GM21360 (cell line): Measurements from ENCODE around the gene SH3BP1.
"Not testable (repeated sequence)": the region's sequence is repeated elsewhere in the genome, so short reads cannot be mapped to it uniquely, and the experiment has no call there.

Experiments used
- ATAC-seq: cut with Tn5 transposase; IDR thresholded peaks from one replicate; pipeline ENCODE4 v1.9.1; 2021; ENCODE audit warnings: mild to moderate bottlenecking, moderate library complexity; ENCODE audit not compliant: unreplicated experiment

The SH3BP1 gene

DNA sequence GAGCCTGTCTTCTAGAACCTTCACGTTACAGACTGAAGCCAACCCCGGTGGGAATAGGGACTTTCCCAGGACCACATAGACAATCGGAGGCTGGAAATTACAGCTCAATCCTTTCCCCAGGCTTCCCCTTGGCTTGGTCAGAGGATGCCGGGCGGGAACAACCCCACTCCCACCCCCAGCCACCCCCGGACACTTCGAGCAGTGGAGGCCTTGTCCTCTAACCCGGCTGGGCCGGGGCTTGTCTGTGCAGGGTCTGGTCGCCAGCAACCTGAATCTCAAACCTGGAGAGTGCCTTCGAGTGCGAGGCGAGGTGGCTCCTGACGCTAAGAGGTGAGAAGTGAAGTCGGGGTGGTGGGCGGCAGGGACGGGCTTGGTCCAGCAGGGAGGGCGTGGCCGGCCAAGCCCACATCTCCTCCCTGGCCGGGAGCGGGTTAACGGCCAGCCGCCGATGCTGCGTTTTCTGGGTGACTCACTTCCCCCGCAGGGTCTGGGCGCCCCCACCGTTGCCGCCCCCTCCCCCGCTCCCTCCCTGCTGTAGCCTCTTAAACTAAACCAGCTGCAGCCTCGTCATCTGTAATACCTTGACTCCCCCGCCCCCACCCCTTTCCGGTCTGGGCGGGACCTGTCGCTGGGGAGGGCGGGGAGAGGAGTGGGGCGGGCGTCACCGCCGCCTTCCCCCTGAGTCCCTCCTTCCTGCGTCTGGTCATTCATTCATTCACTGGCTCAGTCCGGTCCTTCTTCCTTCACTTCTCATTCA is 37.4 kb downstream of the SH3BP1 start:
- peak; percentile 42 for ATAC-seq

DNA sequence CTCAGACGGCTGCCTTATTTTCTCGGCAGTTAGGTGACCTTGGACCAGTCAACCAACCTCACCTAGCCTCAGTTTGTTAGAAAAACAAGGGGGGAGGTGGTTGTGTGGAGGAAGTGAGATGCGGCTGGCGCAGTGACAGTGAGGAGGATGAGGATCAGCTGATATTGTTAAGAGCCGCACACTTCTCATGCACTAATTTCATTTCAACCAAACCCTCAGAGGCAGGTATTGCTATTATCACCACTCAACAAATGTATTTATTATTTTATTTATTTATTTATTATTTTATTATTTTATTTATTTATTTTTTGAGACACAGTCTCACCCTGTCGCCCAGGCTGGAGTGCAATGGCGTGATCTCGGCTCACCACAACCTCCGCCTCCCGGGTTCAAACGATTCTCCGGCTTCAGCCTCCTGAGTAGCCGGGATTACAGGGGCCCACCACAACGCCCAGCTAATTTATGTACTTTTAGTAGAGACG is 38.1 kb downstream of the SH3BP1 start:
- peak; percentile 7 for ATAC-seq

DNA sequence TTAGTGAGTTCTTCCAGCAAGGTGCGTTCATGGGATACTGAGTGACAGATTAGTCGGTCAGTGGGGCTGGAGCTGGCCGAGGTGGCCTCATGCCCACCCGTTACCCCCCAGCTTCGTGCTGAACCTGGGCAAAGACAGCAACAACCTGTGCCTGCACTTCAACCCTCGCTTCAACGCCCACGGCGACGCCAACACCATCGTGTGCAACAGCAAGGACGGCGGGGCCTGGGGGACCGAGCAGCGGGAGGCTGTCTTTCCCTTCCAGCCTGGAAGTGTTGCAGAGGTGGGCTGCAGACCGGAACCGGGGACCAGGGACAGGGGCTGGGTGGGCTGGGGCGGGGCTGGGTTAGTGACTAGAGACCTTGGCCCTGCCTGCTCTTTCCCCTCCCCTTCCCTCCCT is 38.9 kb downstream of the SH3BP1 start:
- no peak for ATAC-seq

DNA sequence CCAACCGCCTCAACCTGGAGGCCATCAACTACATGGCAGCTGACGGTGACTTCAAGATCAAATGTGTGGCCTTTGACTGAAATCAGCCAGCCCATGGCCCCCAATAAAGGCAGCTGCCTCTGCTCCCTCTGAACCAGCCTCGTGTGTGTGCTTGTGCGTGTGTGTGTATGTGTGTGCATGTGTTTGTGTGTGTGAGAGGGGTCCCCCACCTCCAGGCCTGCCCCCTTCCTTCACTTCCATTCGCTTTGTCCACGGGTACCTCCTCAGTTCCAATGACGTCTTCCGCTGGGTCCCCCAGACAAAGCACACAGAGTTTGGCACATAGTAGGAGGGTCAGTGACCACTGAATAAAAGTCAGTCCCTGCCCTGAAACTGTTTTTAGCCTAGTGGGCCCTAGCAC is 40.2 kb downstream of the SH3BP1 start:
- no peak for ATAC-seq

DNA sequence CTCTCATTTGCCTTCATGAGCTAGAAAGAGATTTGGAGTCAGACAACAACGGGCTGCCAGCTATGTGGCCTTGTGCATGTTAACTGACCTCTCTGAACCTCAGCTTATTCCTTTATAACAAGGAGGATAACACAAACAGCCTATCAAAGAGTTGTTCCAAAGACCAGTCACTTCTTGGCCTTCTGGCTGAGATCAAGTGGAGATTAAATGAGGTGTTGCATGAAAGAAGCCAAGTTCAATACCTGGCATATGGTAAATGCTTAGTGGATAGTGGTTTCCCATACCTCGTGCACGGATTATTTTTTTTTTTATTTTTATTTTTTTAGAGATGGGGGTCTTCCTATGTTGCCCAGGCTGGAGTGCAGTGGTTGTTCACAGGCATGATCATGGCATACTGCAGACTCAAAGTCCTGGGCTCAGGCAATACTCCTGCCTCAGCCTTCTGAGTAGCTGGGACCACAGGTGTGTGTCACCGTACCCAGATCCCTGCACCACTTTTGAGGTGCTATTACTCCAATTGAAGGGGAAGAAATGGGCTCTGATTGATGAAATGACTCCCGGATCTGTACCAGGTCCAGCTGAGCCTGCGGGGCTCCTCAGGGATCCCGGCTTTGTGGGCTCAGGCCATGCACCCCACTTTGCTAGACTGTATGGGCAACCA is 40.9 kb downstream of the SH3BP1 start:
- no peak for ATAC-seq

DNA sequence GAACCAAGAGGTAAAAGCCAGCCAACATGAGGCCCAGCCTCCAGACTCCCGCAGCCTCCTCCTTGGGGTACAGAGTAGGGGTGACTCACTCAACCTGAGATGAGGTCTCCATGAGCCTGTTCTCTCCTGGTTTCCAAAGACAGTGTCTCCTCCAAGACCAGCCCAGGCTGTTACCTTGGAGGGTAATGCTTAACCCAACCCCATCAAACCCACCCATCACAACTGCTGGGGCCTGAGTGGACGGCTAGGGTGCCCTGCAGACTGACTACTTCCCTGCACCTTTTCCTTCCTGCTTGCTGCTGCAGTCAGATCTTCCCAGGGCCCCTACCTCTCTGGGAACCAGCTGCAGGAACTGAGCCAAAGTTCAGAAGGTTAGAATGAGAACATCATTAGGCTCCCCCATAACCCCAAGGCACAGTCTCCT is 41.5 kb downstream of the SH3BP1 start:
- no peak for ATAC-seq

DNA sequence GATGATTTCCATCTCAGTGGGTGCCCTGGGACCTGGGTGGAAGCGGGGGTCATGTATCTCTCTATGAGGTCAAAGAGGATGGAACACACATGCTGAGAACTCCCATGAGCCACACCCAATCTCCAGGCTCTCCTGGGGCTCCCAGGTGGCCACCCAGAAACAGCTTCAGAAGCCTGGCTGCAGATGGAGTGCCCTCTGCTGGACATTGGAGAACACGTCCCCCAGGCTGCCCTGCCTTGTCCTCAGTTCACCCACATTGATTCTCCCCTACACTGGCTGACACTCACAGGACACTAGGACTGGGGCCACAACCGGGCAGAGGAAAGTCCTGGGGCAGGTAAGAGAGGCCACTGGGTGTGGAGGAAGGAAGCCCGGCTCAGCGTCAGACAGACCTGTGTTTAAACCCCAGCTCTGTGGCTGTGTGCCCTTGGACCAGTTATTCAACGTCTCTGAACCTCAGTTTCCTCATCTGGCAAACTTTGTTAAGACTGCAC is 42.1 kb downstream of the SH3BP1 start:
- no peak for ATAC-seq

DNA sequence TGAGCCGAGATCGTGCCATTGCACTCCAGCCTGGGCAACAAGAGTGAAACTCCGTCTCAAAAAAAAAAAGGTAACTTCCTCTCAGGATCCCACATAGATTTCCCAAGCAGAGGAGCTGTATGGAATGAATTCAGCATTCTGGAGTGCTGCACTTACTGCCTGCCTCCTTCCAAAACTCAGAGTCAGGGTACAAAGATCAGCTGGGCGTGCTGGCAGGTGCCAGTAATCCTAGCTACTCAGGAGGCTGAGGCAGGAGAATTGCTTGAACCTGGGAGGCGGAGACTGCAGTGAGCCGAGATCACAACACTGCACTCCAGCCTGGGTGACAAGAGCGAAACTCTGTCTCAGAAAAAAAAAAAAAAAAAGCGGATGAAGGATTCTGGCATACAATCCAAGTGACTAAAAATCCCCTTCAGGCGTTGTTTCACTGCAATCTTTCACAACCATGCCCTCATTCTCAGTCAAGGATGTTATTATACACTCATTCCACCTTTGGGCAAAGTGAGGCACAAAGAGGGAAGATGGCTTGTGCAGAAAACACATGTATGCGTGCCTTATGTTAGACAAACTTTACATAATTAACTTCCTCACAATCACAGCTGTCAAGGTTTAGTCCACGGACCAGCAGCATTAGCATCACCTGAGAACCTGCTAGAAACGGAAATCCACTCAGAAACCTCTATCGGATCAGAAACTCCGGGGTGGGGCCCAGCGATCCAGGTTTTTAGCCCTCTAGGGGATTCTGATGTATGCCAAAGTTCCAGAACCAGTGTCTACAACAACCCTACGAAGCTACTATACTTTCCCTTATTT is 45.5 kb downstream of the SH3BP1 start:
- no peak for ATAC-seq

DNA sequence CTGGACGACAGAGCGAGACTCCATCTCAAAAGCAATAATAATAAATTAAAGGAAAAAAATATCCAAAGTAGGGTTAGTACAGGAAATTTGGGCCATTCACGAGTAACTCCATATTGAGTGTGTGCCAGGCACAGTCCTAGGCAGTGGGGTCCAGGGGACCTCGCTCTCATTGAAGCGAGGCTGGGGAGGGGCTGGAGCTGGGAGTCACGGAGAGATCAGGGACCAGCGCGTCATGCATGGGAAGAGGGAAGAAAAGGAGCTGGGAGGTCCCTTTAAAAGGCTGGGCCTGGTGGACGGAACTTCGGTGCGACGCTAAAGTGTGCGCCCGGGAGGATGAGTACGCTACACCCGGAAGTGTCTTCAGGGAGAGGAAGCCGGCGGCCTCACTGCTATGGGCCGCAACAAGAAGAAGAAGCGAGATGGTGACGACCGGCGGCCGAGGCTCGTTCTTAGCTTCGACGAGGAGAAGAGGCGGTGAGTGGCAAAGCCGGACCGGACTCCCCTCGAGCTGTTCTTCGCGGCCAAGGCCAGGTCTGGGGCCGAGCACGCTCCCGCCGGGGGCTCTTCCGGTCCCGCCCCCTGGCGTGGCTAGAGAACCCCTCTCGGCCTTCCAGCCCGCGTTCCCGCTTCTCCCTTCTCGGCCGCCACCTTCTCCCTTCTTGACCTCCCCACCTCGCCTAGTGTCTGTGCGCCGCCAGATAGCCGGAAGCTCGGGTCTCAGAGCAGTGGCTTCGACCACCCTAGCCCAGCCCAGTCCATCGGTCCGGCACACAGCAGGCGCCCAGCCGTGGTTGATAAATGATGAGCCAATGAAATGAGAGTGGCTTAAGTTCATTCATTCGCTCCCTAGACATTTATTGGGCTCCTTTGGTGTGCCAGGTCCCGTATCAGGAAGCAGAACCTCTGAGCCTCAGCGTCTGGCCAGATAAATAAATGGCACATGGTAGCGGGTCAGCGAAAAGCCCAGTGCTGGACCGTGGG is 46.8 kb downstream of the SH3BP1 start, which contains the start of gene NOL12:
Gene NOL12 (plus strand): TSS at position 342 of the 981 bp plus-strand sequence. CDS start 50 bp downstream, at position 392.
- peak; percentile 62 for ATAC-seq

DNA sequence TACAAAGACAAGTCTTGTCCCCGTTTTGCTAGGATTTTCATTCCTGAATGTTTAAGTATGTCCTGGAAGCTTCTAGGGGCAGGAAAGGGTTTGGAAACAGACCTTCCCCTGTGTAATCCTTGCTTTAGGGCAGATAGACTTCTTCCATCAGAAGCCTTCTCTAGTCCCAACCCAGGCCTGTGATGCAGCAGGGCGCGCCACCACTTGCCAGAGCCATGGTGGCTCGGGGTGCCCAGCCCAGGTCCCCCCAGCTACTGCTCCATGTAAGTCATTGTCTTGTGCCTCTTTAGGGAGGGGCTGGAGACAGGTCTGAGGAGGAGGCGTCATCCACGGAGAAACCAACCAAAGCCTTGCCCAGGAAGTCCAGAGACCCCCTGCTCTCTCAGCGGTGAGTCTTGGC is 50.9 kb downstream of the SH3BP1 start:
- no peak for ATAC-seq

DNA sequence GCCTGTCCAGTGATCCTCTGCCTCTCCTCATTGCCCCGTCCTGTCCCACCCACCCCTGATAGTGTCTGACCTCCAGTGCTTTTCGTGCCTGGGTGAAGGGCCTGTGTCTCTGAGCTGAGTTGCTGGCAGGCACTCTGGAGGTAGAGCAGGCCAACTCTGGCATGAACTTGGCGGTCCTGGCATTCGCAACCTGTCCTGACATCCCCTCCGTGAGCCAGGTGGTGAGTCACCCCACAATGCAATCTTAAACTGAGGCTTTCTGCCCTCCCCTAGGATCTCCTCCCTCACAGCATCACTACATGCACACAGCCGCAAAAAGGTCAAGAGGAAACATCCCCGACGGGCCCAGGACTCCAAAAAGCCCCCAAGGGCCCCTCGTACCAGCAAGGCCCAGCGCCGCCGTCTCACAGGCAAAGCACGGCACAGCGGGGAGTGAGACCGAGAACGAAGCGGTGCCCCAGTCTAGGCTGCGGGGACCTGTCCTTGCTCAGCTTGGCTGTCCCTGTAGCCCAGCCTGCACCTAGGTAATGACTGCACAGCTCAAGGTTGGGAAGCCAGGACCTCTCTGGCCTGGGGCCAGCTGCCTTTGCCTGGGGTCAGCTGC is 51.5 kb downstream of the SH3BP1 start:
- ATAC-seq: no peak

DNA sequence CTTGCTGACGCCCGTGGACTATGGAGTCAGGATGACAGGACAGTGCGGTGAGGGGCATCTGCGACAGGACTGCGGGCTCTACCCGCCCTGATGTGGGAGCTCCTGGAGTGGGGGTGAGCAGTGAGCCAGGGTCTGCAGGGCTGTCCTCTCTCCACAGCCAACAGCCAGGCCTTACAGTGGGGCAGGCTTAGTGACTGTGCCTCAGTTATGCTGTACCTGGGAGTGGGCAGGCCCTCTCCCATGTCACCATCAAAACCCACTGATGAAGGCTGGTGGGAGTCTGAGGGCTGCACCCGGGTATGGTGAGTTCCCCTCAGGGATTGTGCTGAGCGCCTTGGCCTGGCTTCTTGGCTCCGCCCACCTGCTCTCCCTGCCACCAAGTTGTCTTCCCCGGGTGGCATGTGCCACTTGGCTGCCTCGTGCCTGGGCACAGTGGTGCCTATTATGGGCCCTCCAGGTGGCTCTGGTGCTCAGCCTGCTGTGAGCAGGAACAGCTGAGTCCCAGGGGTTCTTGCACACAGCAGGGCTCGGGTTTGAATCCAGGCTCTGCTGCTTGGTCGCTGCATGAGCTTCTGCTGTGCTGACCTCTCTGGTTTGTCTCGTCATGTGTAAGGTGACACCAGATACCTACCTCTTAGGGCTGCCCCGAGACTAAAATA is 53.3 kb downstream of the SH3BP1 start:
- ATAC-seq: no peak

DNA sequence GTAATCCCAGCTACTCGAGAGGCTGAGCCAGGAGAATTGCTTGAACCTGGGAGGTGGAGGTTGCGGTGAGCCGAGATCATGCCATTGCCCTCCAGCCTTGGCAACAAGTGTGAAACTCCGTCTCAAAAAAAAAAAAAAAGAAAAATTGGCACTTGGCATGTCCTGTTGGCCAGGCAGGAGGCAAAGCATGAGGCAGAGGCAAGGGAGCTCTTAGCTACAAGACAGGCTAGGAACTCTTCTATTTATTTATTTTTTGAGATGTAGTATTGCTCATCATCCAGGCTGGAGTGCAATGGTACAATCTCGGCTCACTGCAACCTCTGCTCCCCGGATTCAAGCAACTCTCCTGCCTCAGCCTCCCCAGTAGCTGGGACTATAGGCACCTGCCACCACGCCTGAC is 54.7 kb downstream of the SH3BP1 start:
- not testable (repeated sequence) for ATAC-seq

DNA sequence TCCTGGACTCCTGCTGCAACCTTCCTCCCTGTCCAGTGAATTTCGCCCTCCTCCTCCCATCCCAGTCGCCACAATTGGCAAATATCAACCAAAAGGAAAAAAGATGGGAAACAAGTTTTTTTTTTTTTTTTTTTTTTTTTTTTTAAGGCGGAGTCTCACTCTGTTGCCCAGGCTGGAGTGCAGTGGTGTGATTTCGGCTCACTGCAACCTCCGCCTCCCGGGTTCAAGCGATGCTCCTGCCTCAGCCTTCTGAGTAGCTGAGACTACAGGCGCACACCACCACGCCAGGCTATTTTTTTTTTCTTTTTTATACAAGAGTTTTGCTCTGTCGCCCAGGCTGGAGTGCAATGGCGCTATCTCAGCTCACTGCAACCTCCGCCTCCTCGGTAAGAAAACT is 56.8 kb downstream of the SH3BP1 start:
- not testable (repeated sequence) for ATAC-seq

DNA sequence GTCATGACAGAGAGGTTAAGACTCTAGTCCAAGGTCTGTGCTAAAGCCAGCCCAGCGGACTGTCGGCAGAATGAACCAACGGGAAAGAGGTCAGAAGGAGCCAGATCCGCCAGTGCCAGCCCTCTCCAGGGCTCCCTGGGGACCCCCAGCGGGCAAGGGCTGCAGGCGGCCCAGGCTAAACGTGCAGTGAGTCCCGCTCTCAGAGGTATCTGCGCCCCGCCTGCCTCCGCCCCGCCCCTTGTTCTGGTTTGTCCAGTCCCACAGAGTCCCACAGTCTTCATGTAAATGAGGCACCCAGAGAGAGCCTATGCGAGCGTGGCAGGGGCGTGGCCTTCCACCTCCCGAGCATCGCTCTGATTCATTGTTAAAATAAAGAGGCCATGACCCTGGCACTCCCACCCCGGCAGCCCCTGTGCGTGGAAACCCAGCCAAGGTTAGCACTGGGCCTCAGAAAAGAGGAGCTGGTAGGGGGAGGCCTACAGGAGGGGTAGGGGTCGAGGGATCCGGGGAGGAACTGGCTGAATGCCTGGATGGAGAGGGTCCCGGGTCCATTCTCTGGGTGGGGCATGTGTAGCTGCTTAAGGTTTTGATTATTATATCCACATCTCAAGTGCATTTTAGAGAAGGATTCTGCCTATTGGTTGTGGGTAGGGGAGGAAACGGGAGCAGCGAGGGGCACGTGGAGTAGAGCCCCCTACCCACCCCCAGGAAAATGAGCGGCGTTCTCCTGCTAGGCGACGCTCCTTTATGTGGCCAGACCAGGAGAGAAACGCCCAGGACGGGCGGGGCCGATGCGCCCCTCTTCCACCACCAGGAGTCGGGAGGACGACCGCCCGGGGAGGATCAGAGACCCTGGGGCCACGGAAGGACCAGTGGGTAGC is 57.4 kb downstream of the SH3BP1 start, which contains the start of gene TRIOBP:
Gene TRIOBP (plus strand): TSS at position 392 of the 881 bp plus-strand sequence. CDS start 4,318 bp downstream, outside the sequence.
- peak; percentile 81 for ATAC-seq

DNA sequence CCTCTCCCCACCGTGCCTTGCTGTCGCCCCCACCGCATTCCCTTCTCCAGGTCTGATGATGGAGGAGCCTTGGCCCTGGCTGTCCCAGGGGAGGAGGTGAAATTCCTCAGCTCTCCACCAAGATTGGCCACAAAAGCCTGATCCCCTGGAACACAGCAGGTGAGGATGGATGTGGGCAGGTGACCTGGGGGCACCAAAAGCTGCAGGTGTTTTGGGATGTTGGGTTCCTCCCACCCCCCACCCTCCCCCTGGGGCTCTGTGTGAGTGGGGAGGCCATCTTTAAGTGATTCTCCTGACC is 58.0 kb downstream of the SH3BP1 start:
- no peak for ATAC-seq

DNA sequence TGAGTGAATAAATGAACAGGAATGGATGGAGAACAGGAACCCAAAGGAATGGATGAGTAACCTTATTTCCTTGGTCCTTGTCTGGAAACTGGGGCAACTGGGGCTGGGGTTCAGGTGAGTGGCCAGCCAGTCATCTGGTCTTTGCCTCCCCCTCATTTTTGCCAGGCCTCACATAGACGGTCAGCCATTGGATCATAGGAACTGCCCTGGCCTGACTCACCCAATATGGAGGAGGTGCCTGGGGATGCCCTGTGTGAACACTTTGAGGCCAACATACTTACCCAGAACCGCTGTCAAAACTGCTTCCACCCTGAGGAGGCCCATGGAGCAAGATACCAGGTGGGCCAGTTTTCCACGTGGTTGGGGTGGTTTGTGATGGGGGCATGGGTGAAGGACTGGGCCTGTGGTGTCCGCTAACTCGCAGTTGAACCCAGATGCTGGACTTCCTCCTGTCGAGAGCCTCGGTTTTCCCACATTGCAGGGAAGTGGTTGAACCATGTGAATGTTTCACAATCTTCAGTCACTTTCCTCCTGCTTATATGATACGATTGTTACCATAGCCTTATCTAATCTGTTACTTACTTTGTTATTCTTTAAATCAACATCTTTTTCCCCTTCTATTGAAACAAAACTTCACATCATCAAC is 61.8 kb downstream of the SH3BP1 start:
- ATAC-seq: no peak

DNA sequence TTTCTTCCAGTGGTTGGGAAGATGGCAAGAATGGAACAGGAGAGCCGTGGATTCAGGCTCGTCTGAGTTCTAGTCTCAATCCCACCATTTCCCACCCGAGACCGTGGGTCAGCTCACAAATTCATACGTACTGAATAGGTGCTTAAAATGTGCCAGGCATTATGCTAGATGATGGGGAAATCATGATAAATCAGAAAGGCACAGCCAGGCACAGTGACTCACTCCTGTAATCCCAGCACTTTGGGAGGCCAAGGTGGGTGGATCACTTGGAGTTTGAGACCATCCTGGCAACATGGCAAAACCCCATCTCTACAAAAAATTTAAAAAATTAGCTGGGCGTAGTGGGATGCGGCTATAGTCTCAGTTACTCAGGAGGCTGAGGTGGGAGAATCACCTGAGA is 64.4 kb downstream of the SH3BP1 start:
- no peak for ATAC-seq
